Parathyroid adenoma (tissue), 2 donors: Measurements from ENCODE around the gene GPC5.

ENCODE experiments used
- H2AFZ ChIP-seq: fragments of 300-600 bp; sonication (generic); one replicate; pipeline ENCODE4 v1.7.0; 2017; ENCODE audit warnings: antibody characterized with exemption, mild to moderate bottlenecking
- H3K27ac ChIP-seq: fragments of 300-600 bp; sonication (generic); one replicate; pipeline ENCODE4 v1.7.0; 2017
- H3K27me3 ChIP-seq: fragments of 300-600 bp; sonication (generic); one replicate; pipeline ENCODE4 v1.7.0; 2017; ENCODE audit warnings: low read length; ENCODE audit not compliant: control insufficient read depth, insufficient read depth
- H3K36me3 ChIP-seq: fragments of 300-600 bp; sonication (generic); one replicate; pipeline ENCODE4 v1.7.0; 2017; ENCODE audit warnings: low read length; ENCODE audit not compliant: control insufficient read depth, insufficient read depth
- H3K4me1 ChIP-seq: fragments of 300-600 bp; sonication (generic); one replicate; pipeline ENCODE4 v1.7.0; 2017; ENCODE audit warnings: control low read depth
- H3K4me2 ChIP-seq: fragments of 300-600 bp; sonication (generic); one replicate; pipeline ENCODE4 v1.7.0; 2017; ENCODE audit warnings: low read length
- H3K4me3 ChIP-seq: fragments of 300-600 bp; sonication (generic); one replicate; pipeline ENCODE4 v1.7.0; 2017; ENCODE audit warnings: low read depth, low read length
- H3K79me2 ChIP-seq: fragments of 300-600 bp; sonication (generic); one replicate; pipeline ENCODE4 v1.7.0; 2017; ENCODE audit warnings: control low read depth
- H3K9ac ChIP-seq: fragments of 300-600 bp; sonication (generic); one replicate; pipeline ENCODE4 v1.7.0; 2017; ENCODE audit warnings: mild to moderate bottlenecking
- H3K9me3 ChIP-seq: fragments of 300-600 bp; sonication (generic); one replicate; pipeline ENCODE4 v1.7.0; 2017; ENCODE audit warnings: low read length; ENCODE audit not compliant: control insufficient read depth
- CTCF ChIP-seq: fragments of 300-600 bp; sonication (generic); IDR thresholded peaks from one replicate; pipeline ENCODE4 v1.7.0; 2017; ENCODE audit warnings: antibody characterized with exemption, mild to moderate bottlenecking
- donor health status: primary hyperparathyroidism.

The GPC5 gene

DNA sequence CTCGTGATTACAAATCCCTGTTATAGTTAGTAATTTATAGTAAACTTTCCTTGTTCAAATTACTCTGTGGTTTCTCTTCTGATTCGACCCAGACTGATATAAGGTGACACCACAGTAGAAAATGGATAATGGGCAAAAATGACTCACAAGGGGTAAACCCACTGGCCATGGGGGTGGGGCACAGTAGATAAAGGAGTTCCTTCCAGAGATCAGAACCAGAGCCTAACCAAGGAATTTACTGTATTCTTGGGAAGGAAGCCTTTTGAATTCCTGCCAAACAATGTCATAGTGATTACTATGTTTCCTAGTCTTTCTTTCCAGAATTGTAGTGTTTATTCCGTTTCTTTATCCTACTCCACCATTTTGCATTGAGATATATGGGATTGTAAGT lies 29.0 kb upstream of the GPC5 start:
- Histone ChIP-seq H3K27me3 (no peaks in the 10 kb centered on the region), H2AFZ (no peak overlapping the region), H3K9me3 (no peaks in the 10 kb centered on the region), H3K79me2 (no peaks in the 10 kb centered on the region), H3K36me3 (no peaks in the 10 kb centered on the region), H3K4me1 (no peaks in the 10 kb centered on the region), H3K9ac (no peak overlapping the region), H3K4me2 (no peak overlapping the region), H3K27ac (no peak overlapping the region), H3K4me3 (no peak overlapping the region)
- no peak for TF ChIP-seq CTCF

GRCh38 chr13:91370501-91370900 lies 27.9 kb upstream of the GPC5 start:
- H3K4me1 ChIP-seq: no peaks in the 10 kb centered on the region
- no peak overlapping the region for H2AFZ ChIP-seq
- no peak overlapping the region for H3K9ac ChIP-seq
- H3K79me2 ChIP-seq: no peaks in the 10 kb centered on the region
- no peak overlapping the region for H3K4me2 ChIP-seq
- H3K27me3 ChIP-seq: no peaks in the 10 kb centered on the region
- no peaks in the 10 kb centered on the region for H3K9me3 ChIP-seq
- no peaks in the 10 kb centered on the region for H3K36me3 ChIP-seq
- no peak overlapping the region for H3K4me3 ChIP-seq
- no peak overlapping the region for H3K27ac ChIP-seq
- TF ChIP-seq CTCF: no peak

DNA sequence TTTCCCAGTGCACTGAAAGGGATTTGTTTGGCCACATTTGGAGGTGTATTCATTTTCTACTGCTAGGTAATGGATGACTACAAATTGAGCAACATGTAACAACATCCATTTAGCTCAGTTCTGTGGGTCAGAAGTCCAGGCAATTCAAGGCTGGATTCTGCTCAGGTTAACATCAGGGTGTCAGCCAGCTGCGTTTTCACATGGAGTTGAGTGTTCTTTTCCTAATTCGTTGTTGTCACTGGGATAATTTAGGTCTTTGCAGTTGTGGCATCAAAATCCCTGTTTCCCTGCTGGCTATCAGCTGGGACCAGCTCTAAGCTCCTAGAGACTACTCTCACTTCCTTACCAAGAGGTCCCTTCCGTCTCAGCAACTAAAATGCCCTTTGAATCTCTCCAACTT lies 25.5 kb upstream of the GPC5 start:
- TF ChIP-seq CTCF: no peak
- no peaks in the 10 kb centered on the region for H3K27me3 ChIP-seq
- H3K9me3 ChIP-seq: no peaks in the 10 kb centered on the region
- H3K36me3 ChIP-seq: no peaks in the 10 kb centered on the region
- H3K27ac ChIP-seq: no peak overlapping the region
- H2AFZ ChIP-seq: no peak overlapping the region
- no peak overlapping the region for H3K4me3 ChIP-seq
- no peaks in the 10 kb centered on the region for H3K79me2 ChIP-seq
- H3K4me1 ChIP-seq: no peaks in the 10 kb centered on the region
- no peak overlapping the region for H3K4me2 ChIP-seq
- H3K9ac ChIP-seq: no peak overlapping the region

DNA sequence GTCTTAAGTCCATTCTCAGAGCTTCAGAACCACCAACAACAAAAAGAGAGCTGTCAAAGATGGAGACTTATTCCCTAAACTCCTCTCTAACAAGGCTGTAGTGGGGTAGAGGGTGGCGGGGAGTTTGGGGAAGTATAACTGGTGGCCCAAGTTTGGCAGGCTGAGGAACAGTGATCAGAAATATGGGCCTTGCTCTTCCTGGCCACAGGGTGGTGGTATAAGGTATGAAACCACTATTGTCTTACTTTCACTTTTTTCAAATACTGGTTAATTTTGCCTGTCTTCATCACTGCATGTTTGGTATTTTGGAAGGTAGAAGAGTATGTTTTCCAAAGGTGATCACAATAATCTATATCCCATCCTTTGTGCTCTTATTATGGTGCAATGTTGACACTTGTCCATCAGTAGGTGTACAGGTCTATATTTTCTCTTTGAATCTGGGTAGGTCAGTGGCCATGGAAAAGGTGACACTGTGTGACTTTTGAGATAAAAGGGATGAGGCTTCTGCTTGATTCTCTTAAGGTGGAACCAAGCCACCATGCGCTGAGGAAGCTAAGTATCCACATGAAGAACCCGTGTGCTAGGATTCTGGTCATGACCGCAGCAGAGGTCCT lies 23.2 kb upstream of the GPC5 start:
- Histone ChIP-seq H3K27me3 (no peaks in the 10 kb centered on the region), H3K9ac (no peak overlapping the region), H3K9me3 (no peaks in the 10 kb centered on the region), H3K27ac (no peak overlapping the region), H3K4me2 (no peak overlapping the region), H3K4me3 (no peak overlapping the region), H3K79me2 (no peaks in the 10 kb centered on the region), H3K4me1 (no peaks in the 10 kb centered on the region), H3K36me3 (no peaks in the 10 kb centered on the region), H2AFZ (no peak overlapping the region)
- no peak for TF ChIP-seq CTCF

- Histone ChIP-seq H3K27ac (no peak overlapping the region), H3K9ac (no peak overlapping the region), H3K4me3 (no peak overlapping the region), H2AFZ (no peak overlapping the region), H3K27me3 (no peaks in the 10 kb centered on the region), H3K4me2 (no peak overlapping the region), H3K4me1 (no peaks in the 10 kb centered on the region), H3K9me3 (no peaks in the 10 kb centered on the region), H3K36me3 (no peaks in the 10 kb centered on the region), H3K79me2 (no peaks in the 10 kb centered on the region)
- TF ChIP-seq CTCF: no peak
Observed at GRCh38 chr13:91381371-91381770, 17.1 kb upstream of the GPC5 start.
